GM18502 (cell line): ENCODE measurements around the gene FOXK1.

ENCODE experiments used
- ATAC-seq: cut with Tn5 transposase; IDR thresholded peaks from one replicate; pipeline ENCODE4 v1.9.1; 2021; ENCODE audit warnings: mild to moderate bottlenecking; ENCODE audit not compliant: unreplicated experiment, poor library complexity

FOXK1 gene

GRCh38 chr7:4693152-4693551 is 11.1 kb downstream of the FOXK1 start:
- no peak for ATAC-seq

- no peak for ATAC-seq
Observed at GRCh38 chr7:4693749-4694148, 11.7 kb downstream of the FOXK1 start.

- ATAC-seq, result no peak
Observed at GRCh38 chr7:4694305-4694704, 12.2 kb downstream of the FOXK1 start.

GRCh38 chr7:4698707-4699275 is 16.7 kb downstream of the FOXK1 start:
- ATAC-seq, result no peak

- ATAC-seq, result no peak
Observed at GRCh38 chr7:4699841-4700240, 17.7 kb downstream of the FOXK1 start.

- no peak for ATAC-seq
Observed at GRCh38 chr7:4700577-4701235, 18.6 kb downstream of the FOXK1 start.

GRCh38 chr7:4702961-4703512 is 20.9 kb downstream of the FOXK1 start:
- no peak for ATAC-seq

- no peak for ATAC-seq
Observed at GRCh38 chr7:4703532-4703931, 21.4 kb downstream of the FOXK1 start.

GRCh38 chr7:4706384-4707216 is 24.5 kb downstream of the FOXK1 start:
- no peak for ATAC-seq

- no peak for ATAC-seq
Observed at GRCh38 chr7:4707217-4707741, 25.2 kb downstream of the FOXK1 start.

GRCh38 chr7:4707980-4708411 is 25.9 kb downstream of the FOXK1 start:
- no peak for ATAC-seq

GRCh38 chr7:4709187-4709586 is 27.1 kb downstream of the FOXK1 start:
- ATAC-seq, result no peak

GRCh38 chr7:4711093-4711492 is 29.0 kb downstream of the FOXK1 start:
- no peak for ATAC-seq

- no peak for ATAC-seq
Observed at GRCh38 chr7:4711634-4712033, 29.5 kb downstream of the FOXK1 start.

GRCh38 chr7:4712281-4713182 is 30.4 kb downstream of the FOXK1 start:
- peak; percentile 66 for ATAC-seq

- ATAC-seq, result peak; percentile 82
Observed at GRCh38 chr7:4713183-4713784, 31.2 kb downstream of the FOXK1 start.

GRCh38 chr7:4714161-4714700 is 32.1 kb downstream of the FOXK1 start:
- no peak for ATAC-seq

- ATAC-seq, result no peak
Observed at GRCh38 chr7:4714767-4715409, 32.8 kb downstream of the FOXK1 start.

- ATAC-seq, result no peak
Observed at GRCh38 chr7:4715410-4715776, 33.3 kb downstream of the FOXK1 start.
